Fibroblast of lung (primary cell): ENCODE data around the gene COL26A1. TPM values are rescaled to one million over a fixed set of nuclear protein-coding genes. Genes with fewer than 3 reads are reported as not detected.

Experiments used
- DNase-seq, 2 donors: peaks; one replicate each; pipeline versions ENCODE4 v3.0.0 to v3.0.0-alpha.2; 2010; ENCODE audit warnings: low read depth in 2 of 2
- H2AFZ ChIP-seq: 2 replicates; pipeline ENCODE4 v1.5.1; 2012; ENCODE audit warnings: low read length, control low read depth, inconsistent platforms
- H3K27ac ChIP-seq: 2 replicates; pipeline ENCODE4 v1.5.1; 2011; ENCODE audit warnings: low read length, control low read depth; ENCODE audit not compliant: insufficient read depth
- H3K27me3 ChIP-seq: 2 replicates; pipeline ENCODE4 v1.5.1; 2011; ENCODE audit warnings: mild to moderate bottlenecking, low read length; ENCODE audit not compliant: control insufficient read depth, insufficient read depth
- H3K36me3 ChIP-seq: 2 replicates; pipeline ENCODE4 v1.5.1; 2011; ENCODE audit warnings: low read length; ENCODE audit not compliant: control insufficient read depth, insufficient read depth
- H3K4me1 ChIP-seq: 2 replicates; pipeline ENCODE4 v1.5.1; 2011; ENCODE audit warnings: low read length; ENCODE audit not compliant: control insufficient read depth, insufficient read depth; ENCODE audit errors: extremely low read depth
- H3K4me2 ChIP-seq: 2 replicates; pipeline ENCODE4 v1.5.1; 2011; ENCODE audit warnings: low read length, control low read depth; ENCODE audit not compliant: insufficient read depth; ENCODE audit errors: extremely low read depth
- H3K4me3 ChIP-seq, 4 experiments: fragments of 200-600 bp in 1 of 4; sonication (generic) in 1 of 4; replicated peaks in 1 of 4; 2 replicates each; pipeline ENCODE4 v1.5.1; 2011 to 2016; ENCODE audit warnings: low read length in 4 of 4, low read depth in 3 of 4, mild to moderate bottlenecking in 3 of 4, control low read depth in 2 of 4, inconsistent platforms in 1 of 4, mixed read lengths in 1 of 4; ENCODE audit not compliant: insufficient read depth in 1 of 4; ENCODE audit errors: control extremely low read depth in 1 of 4
- H3K79me2 ChIP-seq: 2 replicates; pipeline ENCODE4 v1.5.1; 2012; ENCODE audit warnings: mild to moderate bottlenecking, low read length, inconsistent platforms; ENCODE audit not compliant: control insufficient read depth, insufficient read depth
- H3K9ac ChIP-seq: 2 replicates; pipeline ENCODE4 v1.5.1; 2011; ENCODE audit warnings: mild to moderate bottlenecking, low read length, control low read depth; ENCODE audit not compliant: insufficient read depth
- H3K9me3 ChIP-seq: 2 replicates; pipeline ENCODE4 v1.5.1; 2012; ENCODE audit warnings: low read depth, low read length; ENCODE audit not compliant: control insufficient read depth, insufficient read depth
- H4K20me1 ChIP-seq: 2 replicates; pipeline ENCODE4 v1.5.1; 2011; ENCODE audit warnings: low read length; ENCODE audit not compliant: control insufficient read depth, insufficient read depth; ENCODE audit errors: extremely low read depth
- CTCF ChIP-seq, 2 donors: IDR thresholded peaks in 1 of 2; conservative IDR thresholded peaks in 1 of 2; 1 replicate in 1 of 2; 2 replicates in 1 of 2; pipeline ENCODE4 v1.5.1; 2011 to 2012; ENCODE audit warnings: low read length in 2 of 2, control low read depth in 1 of 2, inconsistent platforms in 1 of 2, low read depth in 1 of 2, mild to moderate bottlenecking in 1 of 2
- EZH2 ChIP-seq: IDR thresholded peaks from 2 replicates; pipeline ENCODE4 v1.5.1; 2012; ENCODE audit warnings: low read length, control low read depth, mild to moderate bottlenecking; ENCODE audit errors: missing control alignments
- polyA plus RNA-seq, 2 donors: library from polyadenylated mRNA; depleted of rRNA in 1 of 2; stranded (reverse) in 1 of 2; unstranded in 1 of 2; fragments of >200 nt; gene quantifications; 2 replicates each; pipeline ENCODE4 v1.2.1, GENCODE V29; 2011 to 2012; ENCODE audit warnings: missing spikeins in 1 of 2
- total RNA-seq: library from RNA; depleted of rRNA; stranded (reverse); fragments of >200 nt; gene quantifications from 2 replicates; pipeline ENCODE4 v1.2.1, GENCODE V29; 2014

COL26A1 gene
- total and polyA plus RNA-seq, 2 donors (not counting 1 experiment from before 2014, with no cell fraction given) = 0.06 TPM; not detected in 1

GRCh38 chr7:101382937-101383336 lies 20.3 kb downstream of the COL26A1 start:
- no peaks in the 10 kb centered on the region for H3K79me2 ChIP-seq
- no peak overlapping the region for H3K4me3 ChIP-seq
- no peak overlapping the region for H3K27ac ChIP-seq
- H3K4me1 ChIP-seq = peaks cover 2% of the 10 kb centered on the region
- no peak overlapping the region for H2AFZ ChIP-seq
- H3K9me3 ChIP-seq = no peaks in the 10 kb centered on the region
- DNase-seq = no peak
- H3K4me2 ChIP-seq = no peak overlapping the region
- H3K27me3 ChIP-seq = peaks cover 5% of the 10 kb centered on the region
- H3K9ac ChIP-seq = no peak overlapping the region
- TF ChIP-seq EZH2 (no peak), CTCF (conservative IDR thresholded peaks at IDR 0.05 in 1 of 2, IDR thresholded peaks at IDR 0.05 in 1 of 2; ENCODE audit: low read depth in 1 of 2, low read length in 2 of 2) (no peak)
- H3K36me3 ChIP-seq = no peaks in the 10 kb centered on the region
- H4K20me1 ChIP-seq = no peaks in the 10 kb centered on the region

GRCh38 chr7:101386177-101386557 lies 23.5 kb downstream of the COL26A1 start:
- H3K4me3 ChIP-seq = no peak overlapping the region
- no peaks in the 10 kb centered on the region for H4K20me1 ChIP-seq
- no peaks in the 10 kb centered on the region for H3K9me3 ChIP-seq
- no peak overlapping the region for H3K9ac ChIP-seq
- no peaks in the 10 kb centered on the region for H3K79me2 ChIP-seq
- peaks cover 2% of the 10 kb centered on the region for H3K27me3 ChIP-seq
- H3K27ac ChIP-seq = no peak overlapping the region
- no peak overlapping the region for H3K4me2 ChIP-seq
- peaks cover 6% of the 10 kb centered on the region for H3K4me1 ChIP-seq
- no peaks in the 10 kb centered on the region for H3K36me3 ChIP-seq
- H2AFZ ChIP-seq = no peak overlapping the region
- no peak for TF ChIP-seq EZH2
- no peak for DNase-seq

- H3K79me2 ChIP-seq = no peaks in the 10 kb centered on the region
- H3K36me3 ChIP-seq = no peaks in the 10 kb centered on the region
- no peaks in the 10 kb centered on the region for H3K9me3 ChIP-seq
- peak overlapping the region; percentile 20 for H2AFZ ChIP-seq
- H3K4me1 ChIP-seq = peaks cover 6% of the 10 kb centered on the region
- TF ChIP-seq EZH2 = no peak
- no peak for TF ChIP-seq CTCF (conservative IDR thresholded peaks at IDR 0.05 in 1 of 2, IDR thresholded peaks at IDR 0.05 in 1 of 2; ENCODE audit: low read depth in 1 of 2, low read length in 2 of 2)
- H3K4me3 ChIP-seq = peak overlapping the region in 2 of 4 experiments; percentile 21 to 27
- DNase-seq = peak; percentile 21 to 23
- H3K4me2 ChIP-seq = peak overlapping the region; percentile 59
- H3K27ac ChIP-seq = no peak overlapping the region
- H3K9ac ChIP-seq = no peak overlapping the region
- no peaks in the 10 kb centered on the region for H4K20me1 ChIP-seq
- H3K27me3 ChIP-seq = peaks cover 2% of the 10 kb centered on the region
These were observed 24.0 kb downstream of the COL26A1 start for GRCh38 chr7:101386558-101387231.
